ENCODE measurements around the gene AP5Z1.

AP5Z1 gene

DNA sequence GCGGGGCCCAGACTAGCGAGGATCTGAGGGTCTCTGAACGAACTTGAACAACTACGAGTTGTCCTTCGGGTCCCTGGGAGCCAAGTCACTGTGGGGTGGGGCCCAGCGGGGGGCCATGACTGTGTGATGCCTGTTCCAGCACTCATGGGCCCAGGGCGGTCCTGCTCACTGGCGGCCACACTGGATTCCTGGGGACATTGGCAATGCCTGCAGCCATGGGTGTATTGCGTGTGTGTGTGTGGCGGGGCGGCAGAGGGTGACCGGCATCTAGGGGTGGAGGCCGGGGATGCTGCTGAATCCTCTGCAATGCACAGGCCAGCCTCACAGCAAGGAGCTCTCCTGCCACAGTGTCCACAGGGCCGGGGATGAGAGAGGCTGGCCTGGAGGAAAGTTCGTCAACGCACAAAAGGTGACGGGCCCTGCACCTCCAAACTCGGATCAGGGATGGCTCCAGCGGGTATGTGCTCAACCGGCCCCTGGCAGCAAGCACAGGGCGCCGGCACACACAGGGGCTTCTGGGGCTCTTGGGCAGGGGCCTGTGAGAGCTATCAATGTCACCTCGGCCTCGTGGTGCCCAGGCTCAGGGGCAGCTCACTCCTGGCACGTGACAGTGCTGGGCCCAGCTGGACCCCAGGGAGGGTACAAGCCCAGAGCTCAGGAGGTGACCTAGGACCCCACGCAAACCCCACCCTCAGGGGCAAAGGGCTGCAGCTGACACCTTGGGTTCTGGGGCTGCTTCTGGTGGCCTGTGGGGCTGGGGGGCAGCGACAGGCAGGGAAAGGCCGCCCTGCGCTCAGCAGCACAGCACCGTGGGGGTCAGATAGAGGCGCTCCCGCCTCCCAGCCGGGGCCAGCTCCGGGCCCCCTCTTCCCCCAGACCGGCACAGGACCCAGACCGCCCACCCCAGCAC, 58.5 kb downstream of the AP5Z1 start:
- no peaks in the 10 kb centered on the region for H3K27me3 ChIP-seq (replicated peaks; ENCODE audit: control insufficient read depth, insufficient read depth, low read length)
- H3K9me3 ChIP-seq (ENCODE audit: control insufficient read depth, low read length), result no peaks in the 10 kb centered on the region
- no peak for DNase-seq (ENCODE audit: low read depth)
- H3K9ac ChIP-seq (ENCODE audit: low read length), result no peak overlapping the region
- H3K4me3 ChIP-seq (ENCODE audit: low read length), result no peak overlapping the region
- no peaks in the 10 kb centered on the region for H3K36me3 ChIP-seq (ENCODE audit: control insufficient read depth, insufficient read depth, low read length, severe bottlenecking)
- H3K4me1 ChIP-seq (ENCODE audit: control insufficient read depth, insufficient read depth, low read length), result no peaks in the 10 kb centered on the region

DNA sequence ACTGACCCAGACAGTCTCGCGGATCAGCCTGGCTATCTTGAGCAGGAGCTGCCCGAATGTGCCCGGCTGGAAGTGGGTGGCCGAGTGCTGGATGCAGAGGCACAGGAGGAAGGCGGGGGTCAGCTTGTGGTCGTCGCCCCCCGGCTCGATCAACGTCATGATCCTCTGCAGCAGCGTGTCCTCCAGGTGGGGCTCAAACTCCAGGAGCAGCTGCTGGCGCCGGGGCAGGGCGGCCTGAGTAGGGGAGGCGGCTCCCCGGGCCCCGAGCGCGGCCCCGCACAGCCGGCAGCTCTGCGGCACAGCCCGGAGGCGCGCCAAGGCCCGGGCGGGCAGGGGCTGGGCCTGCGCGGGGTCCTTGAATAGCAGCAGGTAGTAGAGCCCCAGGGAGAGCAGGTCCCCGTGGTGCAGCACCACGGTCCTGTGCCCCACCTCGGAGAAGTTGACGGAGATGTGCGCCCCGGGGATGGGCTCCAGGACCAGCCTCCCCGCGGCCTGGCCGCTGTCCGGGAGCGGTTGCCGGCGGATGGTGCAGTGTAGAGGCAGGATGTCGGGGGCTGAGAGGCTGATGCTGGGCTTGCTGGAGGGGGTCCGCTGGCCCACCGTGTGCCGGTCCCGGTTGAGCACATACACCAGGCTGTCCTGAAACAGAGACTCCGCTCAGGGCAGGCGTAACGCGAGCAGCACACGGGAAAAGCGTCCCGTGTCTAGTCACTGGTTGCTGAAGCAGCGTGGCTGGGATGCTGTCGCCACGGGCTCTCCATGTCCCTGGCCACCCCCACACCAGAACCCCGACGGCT, 59.4 kb downstream of the AP5Z1 start:
- no peaks in the 10 kb centered on the region for H3K36me3 ChIP-seq (ENCODE audit: control insufficient read depth, insufficient read depth, low read length, severe bottlenecking)
- H3K4me1 ChIP-seq (ENCODE audit: control insufficient read depth, insufficient read depth, low read length), result no peaks in the 10 kb centered on the region
- DNase-seq (ENCODE audit: low read depth), result no peak
- H3K9me3 ChIP-seq (ENCODE audit: control insufficient read depth, low read length), result no peaks in the 10 kb centered on the region
- no peak overlapping the region for H3K9ac ChIP-seq (ENCODE audit: low read length)
- no peaks in the 10 kb centered on the region for H3K27me3 ChIP-seq (replicated peaks; ENCODE audit: control insufficient read depth, insufficient read depth, low read length)
- H3K4me3 ChIP-seq (ENCODE audit: low read length), result no peak overlapping the region

DNA sequence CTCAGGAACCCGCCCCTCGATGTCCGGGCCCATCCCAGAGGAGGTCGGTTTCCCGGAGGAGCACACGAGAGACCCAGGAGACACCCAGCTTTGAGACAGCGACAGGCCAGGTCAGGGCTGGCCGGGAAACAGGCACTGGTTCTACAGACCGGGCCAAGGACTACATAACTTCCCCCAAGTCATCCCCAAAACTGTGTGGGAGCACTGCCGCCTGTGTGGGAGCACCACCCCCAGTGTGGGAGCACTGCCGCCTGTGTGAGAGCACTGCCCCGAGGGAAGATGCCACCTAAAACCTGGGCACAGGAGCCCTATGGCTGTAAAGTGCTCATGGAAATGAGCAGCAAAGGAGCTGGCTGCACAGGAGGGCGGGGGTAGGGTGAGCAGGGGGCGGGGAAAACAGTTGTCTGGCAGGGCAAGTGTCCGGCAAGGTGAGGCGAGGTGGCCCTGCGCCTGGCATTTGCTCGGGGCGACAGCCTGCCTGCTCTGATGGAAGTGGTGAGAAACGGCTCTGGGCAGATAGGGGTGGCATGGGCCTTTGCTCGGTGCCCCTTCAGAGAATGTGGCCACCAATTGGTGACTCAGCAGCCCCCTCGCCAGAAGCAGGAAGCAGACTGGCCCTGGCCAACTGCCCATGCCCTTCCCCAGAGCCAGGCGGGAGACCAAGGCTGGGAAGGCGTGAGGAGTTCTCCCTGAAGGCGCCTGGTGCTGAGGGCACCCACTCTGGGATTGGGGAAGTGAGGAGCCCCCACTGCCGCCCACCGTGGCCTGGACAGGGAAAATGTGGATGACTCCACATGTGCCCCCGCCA, 60.2 kb downstream of the AP5Z1 start:
- no peak overlapping the region for H3K4me3 ChIP-seq (ENCODE audit: low read length)
- no peak for DNase-seq (ENCODE audit: low read depth)
- no peaks in the 10 kb centered on the region for H3K36me3 ChIP-seq (ENCODE audit: control insufficient read depth, insufficient read depth, low read length, severe bottlenecking)
- H3K27me3 ChIP-seq (replicated peaks; ENCODE audit: control insufficient read depth, insufficient read depth, low read length), result no peaks in the 10 kb centered on the region
- no peak overlapping the region for H3K9ac ChIP-seq (ENCODE audit: low read length)
- no peaks in the 10 kb centered on the region for H3K9me3 ChIP-seq (ENCODE audit: control insufficient read depth, low read length)
- H3K4me1 ChIP-seq (ENCODE audit: control insufficient read depth, insufficient read depth, low read length), result no peaks in the 10 kb centered on the region

DNA sequence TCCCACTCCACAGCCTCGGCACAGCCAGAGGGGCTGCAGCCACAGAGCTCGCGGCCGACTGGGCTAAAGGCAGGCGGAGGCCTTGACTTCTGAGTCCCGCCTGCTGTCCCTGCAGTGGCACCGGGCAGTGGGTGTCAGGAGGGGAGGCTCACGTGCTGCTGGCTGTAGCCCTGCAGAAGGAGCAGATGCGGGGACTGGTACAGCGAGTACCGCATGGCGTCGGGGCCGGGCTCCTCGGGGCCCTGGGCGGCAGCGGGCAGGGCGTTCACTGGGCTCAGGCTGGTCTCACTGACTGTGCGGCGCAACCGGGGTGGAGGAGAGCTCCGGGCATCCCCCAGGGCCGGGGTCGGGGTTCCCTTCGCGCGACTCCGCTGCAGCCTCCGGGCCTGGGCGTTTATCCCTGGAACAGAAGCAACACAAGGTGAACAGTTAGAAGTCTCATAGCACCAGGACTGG, 60.8 kb downstream of the AP5Z1 start:
- no peak for DNase-seq (ENCODE audit: low read depth)
- H3K9me3 ChIP-seq (ENCODE audit: control insufficient read depth, low read length), result no peaks in the 10 kb centered on the region
- no peak overlapping the region for H3K9ac ChIP-seq (ENCODE audit: low read length)
- H3K27me3 ChIP-seq (replicated peaks; ENCODE audit: control insufficient read depth, insufficient read depth, low read length), result no peaks in the 10 kb centered on the region
- no peak overlapping the region for H3K4me3 ChIP-seq (ENCODE audit: low read length)
- no peaks in the 10 kb centered on the region for H3K4me1 ChIP-seq (ENCODE audit: control insufficient read depth, insufficient read depth, low read length)
- H3K36me3 ChIP-seq (ENCODE audit: control insufficient read depth, insufficient read depth, low read length, severe bottlenecking), result no peaks in the 10 kb centered on the region

GRCh38 chr7:4837041-4837802, 61.8 kb downstream of the AP5Z1 start:
- no peaks in the 10 kb centered on the region for H3K36me3 ChIP-seq (ENCODE audit: control insufficient read depth, insufficient read depth, low read length, severe bottlenecking)
- H3K4me1 ChIP-seq (ENCODE audit: control insufficient read depth, insufficient read depth, low read length), result no peaks in the 10 kb centered on the region
- no peak overlapping the region for H3K4me3 ChIP-seq (ENCODE audit: low read length)
- H3K9me3 ChIP-seq (ENCODE audit: control insufficient read depth, low read length), result no peaks in the 10 kb centered on the region
- DNase-seq (ENCODE audit: low read depth), result no peak
- H3K27me3 ChIP-seq (replicated peaks; ENCODE audit: control insufficient read depth, insufficient read depth, low read length), result no peaks in the 10 kb centered on the region
- H3K9ac ChIP-seq (ENCODE audit: low read length), result no peak overlapping the region

DNA sequence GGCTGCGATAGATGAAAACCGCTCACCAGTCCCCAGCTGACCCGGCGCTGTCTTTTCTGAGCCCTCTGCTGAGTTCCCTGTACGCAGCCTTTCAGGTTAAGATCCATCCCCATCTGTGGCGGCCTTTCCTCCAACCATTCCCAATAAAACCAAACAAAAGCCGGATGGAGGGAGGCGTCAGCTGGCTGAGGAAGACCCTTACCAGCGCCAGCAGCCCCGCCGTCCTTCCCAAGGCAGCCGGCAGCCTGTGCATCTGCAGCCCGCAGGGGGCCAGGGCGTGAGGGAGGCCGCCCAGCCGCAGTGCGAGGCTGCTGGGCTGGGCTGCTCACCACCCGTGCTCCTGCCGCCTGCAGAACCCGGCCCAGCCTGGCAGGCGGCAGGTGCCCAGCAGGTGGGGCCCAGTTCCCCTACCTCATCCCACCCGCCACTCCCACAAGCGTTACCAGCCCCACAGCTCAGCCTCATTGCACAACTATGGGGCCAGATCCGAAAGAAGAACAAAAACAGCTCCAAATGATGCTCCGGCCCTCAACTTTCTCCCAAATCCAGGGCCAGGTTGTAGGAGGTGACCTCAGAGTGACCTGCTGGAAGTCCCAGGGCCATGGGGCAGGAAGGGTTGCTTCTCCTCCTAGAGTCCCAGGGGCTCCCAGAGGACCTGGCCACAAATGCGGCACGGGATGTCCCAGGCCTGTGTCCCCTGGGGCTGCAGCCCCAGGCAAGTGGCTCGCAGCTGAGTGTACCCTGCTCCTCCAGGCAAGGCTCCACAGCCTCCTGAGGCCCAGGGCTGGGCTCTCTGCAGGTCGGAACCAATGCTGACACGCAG, 62.6 kb downstream of the AP5Z1 start:
- H3K4me1 ChIP-seq (ENCODE audit: control insufficient read depth, insufficient read depth, low read length), result no peaks in the 10 kb centered on the region
- no peak for DNase-seq (ENCODE audit: low read depth)
- no peaks in the 10 kb centered on the region for H3K36me3 ChIP-seq (ENCODE audit: control insufficient read depth, insufficient read depth, low read length, severe bottlenecking)
- H3K9me3 ChIP-seq (ENCODE audit: control insufficient read depth, low read length), result no peaks in the 10 kb centered on the region
- no peak overlapping the region for H3K9ac ChIP-seq (ENCODE audit: low read length)
- H3K4me3 ChIP-seq (ENCODE audit: low read length), result no peak overlapping the region
- H3K27me3 ChIP-seq (replicated peaks; ENCODE audit: control insufficient read depth, insufficient read depth, low read length), result no peaks in the 10 kb centered on the region

- Histone ChIP-seq H3K4me1 (ENCODE audit: control insufficient read depth, insufficient read depth, low read length) (no peaks in the 10 kb centered on the region), H3K27me3 (replicated peaks; ENCODE audit: control insufficient read depth, insufficient read depth, low read length) (no peaks in the 10 kb centered on the region), H3K4me3 (ENCODE audit: low read length) (no peak overlapping the region), H3K36me3 (ENCODE audit: control insufficient read depth, insufficient read depth, low read length, severe bottlenecking) (no peaks in the 10 kb centered on the region), H3K9me3 (ENCODE audit: control insufficient read depth, low read length) (no peaks in the 10 kb centered on the region), H3K9ac (ENCODE audit: low read length) (no peak overlapping the region)
- no peak for DNase-seq (ENCODE audit: low read depth)
These were observed 63.4 kb downstream of the AP5Z1 start for GRCh38 chr7:4838626-4839334.

GRCh38 chr7:4840079-4840501, 64.7 kb downstream of the AP5Z1 start:
- H3K27me3 ChIP-seq (replicated peaks; ENCODE audit: control insufficient read depth, insufficient read depth, low read length), result no peaks in the 10 kb centered on the region
- H3K4me3 ChIP-seq (ENCODE audit: low read length), result no peak overlapping the region
- no peaks in the 10 kb centered on the region for H3K9me3 ChIP-seq (ENCODE audit: control insufficient read depth, low read length)
- no peak for DNase-seq (ENCODE audit: low read depth)
- H3K4me1 ChIP-seq (ENCODE audit: control insufficient read depth, insufficient read depth, low read length), result no peaks in the 10 kb centered on the region
- no peak overlapping the region for H3K9ac ChIP-seq (ENCODE audit: low read length)
- H3K36me3 ChIP-seq (ENCODE audit: control insufficient read depth, insufficient read depth, low read length, severe bottlenecking), result no peaks in the 10 kb centered on the region
